Measurements from ENCODE around the gene CAMK1D. TPM values are rescaled to one million over a fixed set of nuclear protein-coding genes. Genes with fewer than 3 reads are reported as not detected.
A peak's percentile ranks its signal among the peaks of the same experiment; 100 is the strongest.

The CAMK1D gene
- polyA plus RNA-seq, 2 of the 4 experiments (the other 2 are of a cell fraction) = 6.6 to 12.5 TPM

DNA sequence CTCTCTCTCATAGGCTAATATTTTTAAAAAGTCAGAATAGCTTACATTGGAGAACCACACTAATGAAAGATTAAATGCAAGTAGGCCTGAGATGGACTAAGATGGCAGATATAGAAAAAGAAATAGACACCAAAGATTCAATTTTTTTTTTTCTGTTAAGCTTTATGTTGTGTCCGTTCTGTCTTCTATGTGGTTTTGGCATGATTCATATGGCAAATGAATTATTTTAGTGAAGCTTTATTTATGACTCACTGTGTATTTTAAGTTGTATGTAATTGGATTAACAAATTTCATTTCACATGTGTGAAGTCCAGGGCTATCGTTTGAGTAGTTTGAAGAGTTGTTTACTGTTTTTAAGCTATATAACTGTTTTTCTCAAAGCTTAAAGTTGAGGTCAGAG, 214.8 kb downstream of the CAMK1D start:
- peak overlapping the region; percentile 33 for H3K4me2 ChIP-seq
- WGBS (ENCODE audit: missing lambda C conversion rate) = 36% methylated on average over 2 of the region's 2 CpGs
- DNase-seq (ENCODE audit: low read depth in 1 of 2, low spot score in 1 of 2) = no peak
- no peak overlapping the region for H3K4me3 ChIP-seq
- H3K27ac ChIP-seq = no peak overlapping the region
- peak; percentile 61 for FAIRE-seq
- no peak for TF ChIP-seq PHF8 (IDR thresholded peaks at IDR 0.05; ENCODE audit: borderline replicate concordance, low read depth)
- no peak for TF ChIP-seq POLR2AphosphoS2 (conservative IDR thresholded peaks at IDR 0.05; ENCODE audit: low read length)
- TF ChIP-seq SMC3 (IDR thresholded peaks at IDR 0.05) = no peak
- no peak for TF ChIP-seq ESRRA (IDR thresholded peaks at IDR 0.05; ENCODE audit: borderline replicate concordance, low read length)
- TF ChIP-seq, protein P1, sequence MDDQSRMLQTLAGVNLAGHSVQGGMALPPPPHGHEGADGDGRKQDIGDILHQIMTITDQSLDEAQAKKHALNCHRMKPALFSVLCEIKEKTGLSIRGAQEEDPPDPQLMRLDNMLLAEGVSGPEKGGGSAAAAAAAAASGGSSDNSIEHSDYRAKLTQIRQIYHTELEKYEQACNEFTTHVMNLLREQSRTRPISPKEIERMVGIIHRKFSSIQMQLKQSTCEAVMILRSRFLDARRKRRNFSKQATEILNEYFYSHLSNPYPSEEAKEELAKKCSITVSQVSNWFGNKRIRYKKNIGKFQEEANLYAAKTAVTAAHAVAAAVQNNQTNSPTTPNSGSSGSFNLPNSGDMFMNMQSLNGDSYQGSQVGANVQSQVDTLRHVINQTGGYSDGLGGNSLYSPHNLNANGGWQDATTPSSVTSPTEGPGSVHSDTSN (IDR thresholded peaks at IDR 0.05) = no peak
- TF ChIP-seq CEBPB (IDR thresholded peaks at IDR 0.05) = no peak
- TF ChIP-seq MAZ (IDR thresholded peaks at IDR 0.05; ENCODE audit: borderline replicate concordance, low read depth, low read length) = no peak
- no peak for TF ChIP-seq USF2 (IDR thresholded peaks at IDR 0.05)
- no peak for TF ChIP-seq NR3C1 (IDR thresholded peaks at IDR 0.05)
- H3K9me3 ChIP-seq = no peaks in the 10 kb centered on the region
- peaks cover 14% of the 10 kb centered on the region; the same call in 2 of the 3 replicates for H3K4me1 ChIP-seq
- POLR2A ChIA-PET = no interaction called here
- CTCF ChIA-PET = interaction anchor here (0.8 to 1.5 kb wide), 3 partner anchors 12 to 147 kb away, joined by 3 to 5 read pairs (median 3); no protein-coding TSS in a partner anchor
- ATAC-seq = no peak

- H3K4me3 ChIP-seq = no peak overlapping the region
- H3K4me2 ChIP-seq = no peak overlapping the region
- ATAC-seq (no peak), FAIRE-seq (no peak), DNase-seq (ENCODE audit: low read depth in 1 of 2, low spot score in 1 of 2) (no peak)
- no peaks in the 10 kb centered on the region for H3K9me3 ChIP-seq
- H3K27ac ChIP-seq = no peak overlapping the region
- no peak for TF ChIP-seq POLR2A (IDR thresholded peaks at IDR 0.05; ENCODE audit: low read length)
- no peak for TF ChIP-seq HOXB5 (CRISPR knock-in tag; IDR thresholded peaks at IDR 0.05)
- no peak for TF ChIP-seq MAX (IDR thresholded peaks at IDR 0.05)
- no peak for TF ChIP-seq ZFP36 (IDR thresholded peaks at IDR 0.05; ENCODE audit: borderline replicate concordance, partially characterized antibody)
- no peak for TF ChIP-seq CBX8 (IDR thresholded peaks at IDR 0.05)
- no peak for TF ChIP-seq HES2 (IDR thresholded peaks at IDR 0.05)
- TF ChIP-seq, protein P2, sequence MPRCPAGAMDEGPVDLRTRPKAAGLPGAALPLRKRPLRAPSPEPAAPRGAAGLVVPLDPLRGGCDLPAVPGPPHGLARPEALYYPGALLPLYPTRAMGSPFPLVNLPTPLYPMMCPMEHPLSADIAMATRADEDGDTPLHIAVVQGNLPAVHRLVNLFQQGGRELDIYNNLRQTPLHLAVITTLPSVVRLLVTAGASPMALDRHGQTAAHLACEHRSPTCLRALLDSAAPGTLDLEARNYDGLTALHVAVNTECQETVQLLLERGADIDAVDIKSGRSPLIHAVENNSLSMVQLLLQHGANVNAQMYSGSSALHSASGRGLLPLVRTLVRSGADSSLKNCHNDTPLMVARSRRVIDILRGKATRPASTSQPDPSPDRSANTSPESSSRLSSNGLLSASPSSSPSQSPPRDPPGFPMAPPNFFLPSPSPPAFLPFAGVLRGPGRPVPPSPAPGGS (IDR thresholded peaks at IDR 0.05) = no peak
- H3K4me1 ChIP-seq = peaks cover 14% of the 10 kb centered on the region; the same call in 2 of the 3 replicates
- WGBS (ENCODE audit: missing lambda C conversion rate) = 86% methylated on average over 20 of the region's 20 CpGs
- ChIA-PET POLR2A (no interaction called here), CTCF (interaction anchor here (0.7 to 0.8 kb wide), 2 partner anchors 12 to 145 kb away, joined by 3 read pairs; no protein-coding TSS in a partner anchor)
Measured at GRCh38 chr10:12566161-12567115, 217.1 kb downstream of the CAMK1D start.

DNA sequence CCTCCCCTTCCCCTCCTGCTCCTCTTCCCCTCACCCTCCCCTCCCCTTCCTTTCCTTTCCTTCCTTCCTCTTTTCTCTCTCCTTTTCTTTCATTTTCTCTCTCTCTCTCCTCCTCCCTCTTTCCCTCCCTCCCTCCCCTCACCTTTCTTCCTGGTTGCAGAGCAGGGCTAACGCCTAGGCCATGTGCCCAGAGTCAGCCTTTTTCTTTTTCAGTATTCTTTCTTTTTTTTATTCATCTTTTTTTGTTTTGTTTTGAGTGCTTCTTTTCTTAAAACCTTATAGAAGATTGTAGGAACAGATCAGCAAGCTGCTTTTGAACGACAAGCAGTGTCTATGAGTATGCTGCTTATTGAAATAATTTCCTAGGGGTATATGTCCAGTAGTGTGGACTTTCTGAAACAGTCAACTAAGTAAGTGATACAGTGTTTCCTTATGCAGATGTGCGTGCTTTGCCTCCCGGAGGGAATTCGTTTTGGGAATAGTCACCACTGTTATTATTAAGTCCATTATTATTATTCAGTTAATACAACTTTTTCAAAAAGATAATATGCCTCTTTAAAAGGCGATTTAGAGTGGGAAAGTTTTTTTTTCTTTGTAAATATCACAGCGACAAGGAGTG, 219.2 kb downstream of the CAMK1D start:
- FAIRE-seq (no peak), DNase-seq (ENCODE audit: low read depth in 1 of 2, low spot score in 1 of 2) (no peak), ATAC-seq (no peak)
- Histone ChIP-seq H3K4me3 (no peak overlapping the region), H3K4me1 (peaks cover 13% of the 10 kb centered on the region; the same call in 2 of the 3 replicates), H3K4me2 (no peak overlapping the region), H3K27ac (no peak overlapping the region), H3K9me3 (no peaks in the 10 kb centered on the region)
- 78% methylated on average over 7 of the region's 7 CpGs for WGBS (ENCODE audit: missing lambda C conversion rate)
- POLR2A ChIA-PET = no interaction called here
- CTCF ChIA-PET = interaction anchor here (1.0 to 1.5 kb wide), 2 partner anchors 11 to 22 kb away, joined by 3 to 4 read pairs; no protein-coding TSS in a partner anchor
- no peak for TF ChIP-seq TP53 (CRISPR knock-in tag; IDR thresholded peaks at IDR 0.05)
- TF ChIP-seq, protein P2 (IDR thresholded peaks at IDR 0.05) = no peak
- TF ChIP-seq REST (IDR thresholded peaks at IDR 0.05) = no peak
- TF ChIP-seq PHF8 (IDR thresholded peaks at IDR 0.05; ENCODE audit: borderline replicate concordance, low read depth) = no peak
- no peak for TF ChIP-seq FOSL2 (IDR thresholded peaks at IDR 0.05)
- no peak for TF ChIP-seq FOSL2 (CRISPR knock-in tag; IDR thresholded peaks at IDR 0.05)
- no peak for TF ChIP-seq SREBF2 (IDR thresholded peaks at IDR 0.05)
- no peak for TF ChIP-seq NR3C1 (IDR thresholded peaks at IDR 0.05)
- no peak for TF ChIP-seq HOXB5 (CRISPR knock-in tag; IDR thresholded peaks at IDR 0.05)
- TF ChIP-seq MYC (IDR thresholded peaks at IDR 0.05; ENCODE audit: borderline replicate concordance, low read length) = no peak
